HG03025 (cell line): Measurements from ENCODE around the gene RSRC1.

Source experiments
- ATAC-seq: cut with Tn5 transposase; IDR thresholded peaks from one replicate; pipeline ENCODE4 v1.9.1; 2021; ENCODE audit warnings: mild to moderate bottlenecking, moderate library complexity; ENCODE audit not compliant: unreplicated experiment, low FRiP score

RSRC1 gene

DNA sequence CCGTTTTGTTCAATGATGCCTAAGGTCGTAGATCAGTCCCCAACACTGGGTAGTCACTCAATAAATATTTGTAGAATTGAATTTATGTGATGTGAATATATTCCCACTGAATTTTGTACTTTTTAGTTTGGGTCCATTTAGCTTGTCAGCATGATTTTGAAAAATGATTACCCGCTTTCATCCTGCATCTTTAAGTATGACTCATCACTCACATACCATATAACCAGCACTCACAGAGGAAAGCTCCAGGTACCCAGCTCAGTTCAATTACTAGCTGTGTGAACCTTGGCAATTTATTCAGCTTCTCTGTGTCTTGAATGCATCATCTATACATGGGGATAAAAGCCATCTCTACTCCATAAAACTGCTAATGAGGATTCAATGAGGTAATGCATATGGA, 458.9 kb downstream of the RSRC1 start:
- ATAC-seq: no peak

DNA sequence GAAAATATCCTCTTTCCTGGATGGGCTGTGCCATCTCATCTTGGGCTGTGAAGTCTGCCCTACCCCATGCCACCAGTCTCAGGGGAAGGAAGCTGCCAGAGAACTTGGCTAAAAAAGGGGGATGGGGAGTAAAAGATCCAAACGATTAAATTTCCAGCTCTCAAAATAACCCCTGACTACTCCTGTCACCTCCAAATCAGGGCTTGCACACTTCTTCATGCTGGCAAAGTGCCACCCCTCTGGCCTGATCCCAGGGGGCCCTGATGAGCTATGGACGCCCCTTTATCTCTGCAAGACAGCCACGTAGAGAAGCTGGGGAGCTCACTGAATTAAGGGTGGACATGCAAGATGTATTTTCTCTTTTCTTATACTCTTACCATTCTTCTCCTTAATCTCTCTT, 459.9 kb downstream of the RSRC1 start:
- no peak for ATAC-seq

DNA sequence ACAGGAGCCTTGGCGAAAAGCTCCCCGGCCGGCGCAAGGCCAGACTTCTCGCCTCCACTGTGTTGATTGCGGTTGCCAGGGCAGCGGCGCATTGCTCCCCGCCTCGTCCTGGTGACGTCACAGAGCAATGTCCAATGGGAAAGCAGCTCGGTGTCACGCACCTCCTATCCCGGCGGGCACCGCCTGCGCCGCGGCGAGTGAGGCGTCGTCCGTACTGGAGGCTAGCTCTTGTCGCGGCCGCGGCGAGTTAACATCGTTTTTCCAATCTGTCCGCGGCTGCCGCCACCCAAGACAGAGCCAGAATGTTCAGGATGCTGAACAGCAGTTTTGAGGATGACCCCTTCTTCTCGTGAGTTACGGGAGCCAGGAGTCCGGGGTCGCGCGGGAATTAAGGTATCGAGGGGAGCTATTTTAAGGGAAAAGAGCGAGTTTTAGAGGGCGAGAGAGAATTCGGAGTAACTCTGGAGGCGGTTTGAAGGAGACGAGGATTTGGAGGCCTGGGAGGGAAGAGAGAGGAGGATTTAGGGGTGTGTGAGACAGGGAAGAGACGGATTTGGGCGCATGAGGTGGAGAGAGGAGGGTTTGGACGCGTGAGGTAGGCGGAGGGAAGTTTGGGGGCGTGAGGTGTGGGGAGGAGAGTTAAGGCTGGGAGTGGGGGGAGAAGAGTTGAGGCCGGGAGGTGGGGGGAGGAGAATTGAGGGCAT, 461.3 kb downstream of the RSRC1 start, which contains the start of gene MLF1:
MLF1 (plus strand) TSS at position 196 of the 704 bp plus-strand sequence; CDS start at position 303, 107 bp downstream.
- peak; percentile 100 for ATAC-seq

DNA sequence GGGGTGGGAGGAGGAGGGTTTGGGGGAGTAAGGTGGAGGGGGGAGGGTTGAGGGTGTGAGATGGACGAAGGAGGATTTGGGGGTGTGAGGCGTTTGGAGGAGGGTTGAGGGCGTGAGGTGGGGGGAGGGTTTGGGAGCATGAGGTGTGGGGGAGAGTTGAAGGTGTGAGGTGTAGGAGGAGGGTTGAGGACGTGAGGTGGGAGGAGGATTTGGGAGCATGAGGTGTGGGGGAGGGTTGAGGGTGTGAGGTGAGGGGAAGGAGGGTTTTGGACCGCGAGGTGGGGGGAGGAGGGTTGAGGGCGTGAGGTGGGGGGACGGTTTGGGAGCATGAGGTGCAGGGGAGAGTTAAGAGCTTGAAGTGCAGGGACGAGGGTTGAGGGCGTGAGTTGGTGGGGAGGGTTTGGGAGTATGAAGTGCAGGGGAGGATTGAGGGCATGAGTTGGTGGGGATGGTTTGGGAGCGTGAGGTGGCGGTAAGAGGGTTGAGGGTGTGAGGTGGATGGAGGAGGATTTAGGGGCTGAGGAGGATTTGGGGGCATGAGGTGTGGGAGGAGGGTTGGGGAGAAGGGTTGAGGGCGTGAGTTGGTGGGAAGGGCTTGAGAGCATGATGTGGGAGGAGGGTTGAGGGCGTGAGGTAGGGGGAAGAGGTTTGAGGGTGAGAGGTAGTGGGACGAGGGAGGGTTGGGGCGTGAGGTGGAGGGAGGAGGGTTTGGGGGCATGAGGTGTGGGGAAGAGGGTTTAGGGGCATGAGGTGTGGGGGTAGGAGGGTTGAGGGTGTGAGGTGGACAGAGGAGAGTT, 462.3 kb downstream of the RSRC1 start:
- ATAC-seq: no peak

DNA sequence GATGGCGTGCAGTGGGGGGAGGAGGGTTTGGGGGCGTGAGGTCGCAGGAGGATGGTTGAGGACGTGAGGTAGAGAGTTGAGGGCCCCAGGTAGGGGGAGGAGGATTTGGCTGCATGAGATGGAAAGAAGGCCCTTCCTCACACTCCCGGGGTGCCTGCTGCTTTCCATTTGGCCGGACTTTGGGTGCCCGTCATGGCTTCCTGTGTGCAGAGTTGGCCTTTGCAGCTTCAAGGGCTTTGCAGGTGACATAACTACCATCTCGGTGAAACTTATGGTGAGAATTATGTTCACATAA, 462.8 kb downstream of the RSRC1 start:
- ATAC-seq: no peak

DNA sequence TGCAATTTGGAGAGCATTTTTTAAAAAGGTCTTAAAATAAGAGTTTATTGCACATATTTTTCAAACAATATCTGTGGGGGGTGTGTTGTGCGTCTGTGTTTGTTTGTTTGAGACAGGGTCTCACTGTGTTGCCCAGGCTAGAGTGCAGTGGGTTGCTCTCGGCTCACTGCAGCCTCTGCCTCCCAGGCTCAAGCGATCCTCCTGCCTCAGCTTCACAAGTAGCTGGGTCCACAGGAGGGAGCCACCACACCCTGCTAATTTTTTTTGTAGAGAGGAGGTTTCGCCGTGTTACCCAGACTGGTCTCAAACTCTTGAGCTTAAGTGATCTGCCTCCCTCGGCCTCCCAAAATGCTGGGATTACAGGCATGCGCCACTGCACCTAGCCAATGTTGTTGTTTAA, 463.8 kb downstream of the RSRC1 start:
- no peak for ATAC-seq

DNA sequence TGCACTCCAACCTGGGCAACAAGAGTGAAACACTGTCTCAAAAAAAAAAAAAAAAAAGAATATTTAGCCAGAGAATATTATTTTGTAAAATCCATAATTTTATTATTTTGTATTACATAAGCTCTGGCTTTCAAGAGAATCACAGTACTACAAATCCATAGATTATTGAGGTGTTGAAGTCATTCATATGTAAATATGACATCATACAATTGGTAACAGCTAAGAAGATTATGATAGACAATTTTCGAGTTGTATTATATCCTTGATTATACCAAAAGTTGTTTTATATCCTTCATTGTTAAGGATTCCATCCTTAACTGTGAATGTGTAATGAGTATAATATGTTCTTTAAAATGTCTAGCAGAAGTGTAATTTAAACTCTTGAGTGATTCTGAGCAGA, 464.8 kb downstream of the RSRC1 start:
- ATAC-seq: no peak

DNA sequence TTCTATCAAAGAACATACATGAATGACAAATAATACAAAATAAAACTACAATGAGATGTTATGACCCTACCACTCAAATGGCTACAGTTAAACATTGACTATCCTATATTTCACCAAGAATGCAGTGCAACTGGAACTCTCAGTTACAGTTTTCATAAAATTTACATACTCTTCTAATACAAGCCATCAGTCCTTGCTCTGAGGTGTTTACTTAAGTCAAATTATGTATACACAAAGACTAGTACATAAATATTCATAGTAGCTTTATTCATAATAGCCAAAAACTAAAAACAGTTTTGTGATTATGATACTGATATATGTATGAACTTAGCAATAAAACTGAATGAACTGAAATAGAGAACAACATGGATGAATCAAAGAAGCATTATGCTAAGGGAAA, 480.3 kb downstream of the RSRC1 start:
- ATAC-seq: no peak
